ENCODE data around the gene UST.
"Not testable (repeated sequence)": the region's sequence is repeated elsewhere in the genome, so short reads cannot be mapped to it uniquely, and the experiment has no call there.

The UST gene

GRCh38 chr6:148776321-148777308 is 29.8 kb downstream of the UST start:
- no peak for DNase-seq (ENCODE audit: extremely low read depth, low read depth)
- no peak for TF ChIP-seq CTCF (IDR thresholded peaks at IDR 0.05; ENCODE audit: low read depth, low read length)

- TF ChIP-seq CTCF (IDR thresholded peaks at IDR 0.05; ENCODE audit: low read depth, low read length): no peak
Measured at GRCh38 chr6:148779142-148779562, 32.3 kb downstream of the UST start.

DNA sequence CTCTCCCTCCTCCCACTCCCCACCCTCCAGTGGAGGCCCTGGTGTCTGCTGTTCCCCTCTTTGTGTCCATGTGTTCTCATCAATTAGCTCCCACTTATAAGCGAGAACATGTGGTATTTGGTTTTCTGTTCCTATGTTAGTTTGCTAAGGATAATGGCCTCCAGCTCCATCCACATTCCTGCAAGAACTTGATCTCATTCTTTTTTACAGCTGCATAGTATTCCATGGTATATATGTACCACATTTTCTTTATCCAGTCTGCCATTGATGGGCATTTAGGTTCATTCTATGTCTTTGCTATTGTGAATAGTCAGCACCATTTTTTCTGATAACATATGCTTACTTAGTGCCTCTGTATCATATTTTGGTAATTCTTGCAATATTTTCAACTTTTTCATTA is 33.6 kb downstream of the UST start:
- DNase-seq (ENCODE audit: extremely low read depth, low read depth): not testable (repeated sequence)

More at GRCh38 chr6:148779142-148779562, 32.3 kb downstream of the UST start:
- DNase-seq (ENCODE audit: extremely low read depth, low read depth): no peak

DNA sequence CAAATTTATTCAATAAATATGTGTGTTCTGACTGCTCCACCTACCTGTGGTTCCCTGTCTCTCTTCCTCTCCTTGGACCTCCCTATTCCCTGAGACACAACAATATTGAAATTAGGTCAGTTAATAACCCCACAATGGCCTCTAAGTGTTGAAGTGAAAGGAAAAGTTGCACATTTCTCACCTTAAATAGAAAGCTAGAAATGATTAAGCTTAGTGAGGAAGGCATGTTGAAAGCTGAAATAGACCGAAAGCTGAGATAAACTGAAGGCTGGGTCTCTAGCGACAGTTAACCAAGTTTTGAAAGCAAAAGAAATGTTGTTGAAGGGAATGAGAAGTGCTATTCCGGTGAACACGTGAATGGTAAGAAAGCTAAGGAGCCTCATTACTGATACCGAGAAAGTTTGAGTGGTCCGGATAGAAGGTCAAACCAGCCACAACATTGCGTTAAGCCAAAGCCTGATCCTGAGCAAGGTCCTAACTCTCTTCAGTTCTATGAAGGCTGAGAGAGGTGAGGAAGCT is 34.1 kb downstream of the UST start:
- no peak for TF ChIP-seq CTCF (IDR thresholded peaks at IDR 0.05; ENCODE audit: low read depth, low read length)
- no peak for DNase-seq (ENCODE audit: extremely low read depth, low read depth)

- DNase-seq (ENCODE audit: extremely low read depth, low read depth): no peak
- no peak for TF ChIP-seq CTCF (IDR thresholded peaks at IDR 0.05; ENCODE audit: low read depth, low read length)
Measured at GRCh38 chr6:148789948-148790347, 43.1 kb downstream of the UST start.

DNA sequence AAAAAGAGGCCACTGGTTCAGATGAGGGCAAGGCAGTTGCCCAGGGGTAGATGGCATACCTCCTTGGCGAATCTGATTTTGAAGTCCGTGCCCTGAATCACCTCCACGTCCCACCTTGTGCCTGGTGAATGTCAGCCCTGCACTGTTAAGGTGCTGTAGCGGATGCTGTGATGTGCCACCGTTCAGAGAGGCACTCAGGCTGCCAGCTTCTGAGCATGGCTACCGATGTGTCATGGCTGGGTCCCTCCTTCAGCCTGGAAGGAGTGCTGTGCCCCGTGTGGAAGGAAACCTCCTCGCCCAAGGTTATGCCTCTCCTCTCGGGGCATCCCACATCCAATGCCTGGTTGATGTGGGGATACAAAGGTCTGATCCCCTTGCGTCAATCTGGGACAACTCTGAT is 43.6 kb downstream of the UST start:
- TF ChIP-seq CTCF (IDR thresholded peaks at IDR 0.05; ENCODE audit: low read depth, low read length): no peak
- no peak for DNase-seq (ENCODE audit: extremely low read depth, low read depth)

GRCh38 chr6:148790817-148791216 is 44.0 kb downstream of the UST start:
- no peak for DNase-seq (ENCODE audit: extremely low read depth, low read depth)
- TF ChIP-seq CTCF (IDR thresholded peaks at IDR 0.05; ENCODE audit: low read depth, low read length): no peak
